Hepatocyte (in vitro differentiated cells): Measurements from ENCODE around the gene PALLD.

ENCODE experiments used
- EZH2phosphoT487 ChIP-seq: fragments of 200-600 bp; sonication (generic); IDR thresholded peaks from one replicate; pipeline ENCODE4 v1.6.1; 2018; ENCODE audit warnings: antibody characterized with exemption, mild to moderate bottlenecking, low read depth, moderate library complexity; ENCODE audit not compliant: unreplicated experiment, severe bottlenecking
- TF ChIP-seq, protein P1 (sequence below): fragments of 200-600 bp; sonication (generic); IDR thresholded peaks from 2 replicates; pipeline ENCODE4 v1.5.1; 2016; ENCODE audit warnings: antibody characterized with exemption, mild to moderate bottlenecking; ENCODE audit not compliant: poor library complexity

DNA sequence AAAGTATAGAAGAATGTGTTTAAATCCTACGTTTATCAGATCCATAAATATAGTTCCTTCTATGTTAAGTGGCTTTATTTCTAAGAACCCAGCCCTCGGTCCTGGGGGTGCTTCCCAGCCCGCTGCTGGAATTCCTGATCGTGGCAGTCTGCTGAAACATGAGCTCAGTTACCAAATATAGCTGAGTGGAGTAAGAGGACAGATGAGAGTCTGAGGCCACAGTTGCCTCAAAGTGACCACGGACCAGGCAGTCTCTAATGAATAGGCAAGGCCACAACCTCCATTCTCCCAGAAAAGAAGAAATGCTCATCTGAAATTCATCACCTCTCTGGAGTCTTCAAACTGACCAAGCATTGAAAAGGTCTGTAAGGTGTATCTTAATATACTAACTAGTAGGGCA lies at the start of gene PALLD:
- TF ChIP-seq, protein P1, sequence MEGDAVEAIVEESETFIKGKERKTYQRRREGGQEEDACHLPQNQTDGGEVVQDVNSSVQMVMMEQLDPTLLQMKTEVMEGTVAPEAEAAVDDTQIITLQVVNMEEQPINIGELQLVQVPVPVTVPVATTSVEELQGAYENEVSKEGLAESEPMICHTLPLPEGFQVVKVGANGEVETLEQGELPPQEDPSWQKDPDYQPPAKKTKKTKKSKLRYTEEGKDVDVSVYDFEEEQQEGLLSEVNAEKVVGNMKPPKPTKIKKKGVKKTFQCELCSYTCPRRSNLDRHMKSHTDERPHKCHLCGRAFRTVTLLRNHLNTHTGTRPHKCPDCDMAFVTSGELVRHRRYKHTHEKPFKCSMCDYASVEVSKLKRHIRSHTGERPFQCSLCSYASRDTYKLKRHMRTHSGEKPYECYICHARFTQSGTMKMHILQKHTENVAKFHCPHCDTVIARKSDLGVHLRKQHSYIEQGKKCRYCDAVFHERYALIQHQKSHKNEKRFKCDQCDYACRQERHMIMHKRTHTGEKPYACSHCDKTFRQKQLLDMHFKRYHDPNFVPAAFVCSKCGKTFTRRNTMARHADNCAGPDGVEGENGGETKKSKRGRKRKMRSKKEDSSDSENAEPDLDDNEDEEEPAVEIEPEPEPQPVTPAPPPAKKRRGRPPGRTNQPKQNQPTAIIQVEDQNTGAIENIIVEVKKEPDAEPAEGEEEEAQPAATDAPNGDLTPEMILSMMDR = no peak
- no peak for TF ChIP-seq EZH2phosphoT487
